ENCODE data around the gene KCNJ14. TPM values are rescaled to one million over a fixed set of nuclear protein-coding genes. Genes with fewer than 3 reads are reported as not detected.

The KCNJ14 gene
- total and polyA plus RNA-seq, 2 of the 4 experiments (the other 2 are of a cell fraction): 0.18 to 0.39 TPM

DNA sequence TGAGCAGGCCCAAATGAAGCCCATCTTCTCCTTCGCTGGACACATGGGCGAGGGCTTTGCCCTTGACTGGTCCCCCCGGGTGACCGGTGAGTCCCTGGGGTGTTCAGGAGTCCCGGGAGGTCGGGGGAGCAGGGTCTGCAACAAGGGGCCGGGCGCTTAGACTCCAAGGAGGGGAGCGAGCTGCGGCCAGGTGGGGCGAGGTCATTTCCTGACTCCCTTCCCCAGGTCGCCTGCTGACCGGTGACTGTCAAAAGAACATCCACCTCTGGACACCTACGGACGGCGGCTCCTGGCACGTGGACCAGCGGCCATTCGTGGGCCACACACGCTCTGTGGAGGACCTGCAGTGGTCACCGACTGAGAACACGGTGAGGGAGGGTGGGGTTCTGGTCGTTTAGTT, 4.9 kb upstream of the KCNJ14 start:
- Histone ChIP-seq H3K18ac (ENCODE audit: low read depth, low read length) (no peak overlapping the region), H2BK120ac (ENCODE audit: low read depth, low read length) (no peak overlapping the region), H3K56ac (ENCODE audit: extremely low read depth, insufficient read depth, low read length) (no peak overlapping the region), H3K4me3 (ENCODE audit: insufficient read depth, low read depth, low read length) (no peak overlapping the region), H4K91ac (ENCODE audit: insufficient read depth, low read depth, low read length) (no peak overlapping the region), H3K36me3 (ENCODE audit: control insufficient read depth, insufficient read depth, low read length) (peaks cover 46% of the 10 kb centered on the region), H3K4ac (ENCODE audit: low read depth, low read length) (no peak overlapping the region), H3K27me3 (ENCODE audit: control insufficient read depth, insufficient read depth, low read length) (no peaks in the 10 kb centered on the region), H3K9ac (ENCODE audit: low read depth, low read length) (no peak overlapping the region), H3K9me3 (ENCODE audit: control insufficient read depth, insufficient read depth, low read length) (no peaks in the 10 kb centered on the region), H3K27ac (ENCODE audit: insufficient read depth, low read length) (no peak overlapping the region), H2BK5ac (ENCODE audit: low read depth, low read length, poor library complexity, severe bottlenecking) (no peak overlapping the region), H3K14ac (replicated peaks; ENCODE audit: low read depth, low read length) (no peak overlapping the region), H3K4me2 (ENCODE audit: low read depth, low read length) (no peak overlapping the region), H4K5ac (ENCODE audit: low read depth, low read length) (no peak overlapping the region), H4K20me1 (ENCODE audit: insufficient read depth, low read length) (peaks cover 8% of the 10 kb centered on the region; the same call in 1 of the 2 replicates), H4K8ac (ENCODE audit: low read depth in 2 of 2, low read length in 2 of 2) (no peak overlapping the region), H3K79me1 (ENCODE audit: low read depth in 1 of 2, low read length in 2 of 2) (peaks cover 14 to 33% of the 10 kb centered on the region in 2 experiments), H2AK9ac (replicated peaks; ENCODE audit: low read depth, low read length, poor library complexity) (no peak overlapping the region), H2AK5ac (ENCODE audit: low read depth, low read length) (no peak overlapping the region), H3K4me1 (ENCODE audit: control insufficient read depth, insufficient read depth, low read length) (peaks cover 4% of the 10 kb centered on the region), H2BK20ac (ENCODE audit: low read depth, low read length) (no peak overlapping the region), H3K9me1 (ENCODE audit: insufficient read depth, low read length) (no peaks in the 10 kb centered on the region), H2AFZ (replicated peaks; ENCODE audit: low read length, poor library complexity) (no peak overlapping the region), H2BK15ac (ENCODE audit: low read depth, low read length) (no peak overlapping the region), H3K23ac (ENCODE audit: low read depth, low read length) (no peak overlapping the region)
- no peak for TF ChIP-seq CEBPB (IDR thresholded peaks at IDR 0.05; ENCODE audit: low read depth, low read length)
- no peak for TF ChIP-seq BHLHE40 (IDR thresholded peaks at IDR 0.05; ENCODE audit: low read depth, low read length)
- TF ChIP-seq MXI1 (IDR thresholded peaks at IDR 0.05; ENCODE audit: borderline replicate concordance, low read depth, low read length): no peak
- TF ChIP-seq, protein P1, sequence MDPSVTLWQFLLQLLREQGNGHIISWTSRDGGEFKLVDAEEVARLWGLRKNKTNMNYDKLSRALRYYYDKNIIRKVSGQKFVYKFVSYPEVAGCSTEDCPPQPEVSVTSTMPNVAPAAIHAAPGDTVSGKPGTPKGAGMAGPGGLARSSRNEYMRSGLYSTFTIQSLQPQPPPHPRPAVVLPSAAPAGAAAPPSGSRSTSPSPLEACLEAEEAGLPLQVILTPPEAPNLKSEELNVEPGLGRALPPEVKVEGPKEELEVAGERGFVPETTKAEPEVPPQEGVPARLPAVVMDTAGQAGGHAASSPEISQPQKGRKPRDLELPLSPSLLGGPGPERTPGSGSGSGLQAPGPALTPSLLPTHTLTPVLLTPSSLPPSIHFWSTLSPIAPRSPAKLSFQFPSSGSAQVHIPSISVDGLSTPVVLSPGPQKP (IDR thresholded peaks at IDR 0.05; ENCODE audit: borderline replicate concordance, low read depth, low read length): no peak
- no peak for TF ChIP-seq POLR2A (IDR thresholded peaks at IDR 0.05; ENCODE audit: low read depth, low read length)
- TF ChIP-seq FOS (IDR thresholded peaks at IDR 0.05; ENCODE audit: low read depth, low read length): no peak
- TF ChIP-seq RCOR1 (IDR thresholded peaks at IDR 0.05; ENCODE audit: insufficient replicate concordance, low read length): no peak
- no peak for TF ChIP-seq NFE2L2 (IDR thresholded peaks at IDR 0.05; ENCODE audit: low read depth, low read length)
- no peak for TF ChIP-seq RFX5 (IDR thresholded peaks at IDR 0.05; ENCODE audit: low read depth, low read length)
- TF ChIP-seq, protein P2, sequence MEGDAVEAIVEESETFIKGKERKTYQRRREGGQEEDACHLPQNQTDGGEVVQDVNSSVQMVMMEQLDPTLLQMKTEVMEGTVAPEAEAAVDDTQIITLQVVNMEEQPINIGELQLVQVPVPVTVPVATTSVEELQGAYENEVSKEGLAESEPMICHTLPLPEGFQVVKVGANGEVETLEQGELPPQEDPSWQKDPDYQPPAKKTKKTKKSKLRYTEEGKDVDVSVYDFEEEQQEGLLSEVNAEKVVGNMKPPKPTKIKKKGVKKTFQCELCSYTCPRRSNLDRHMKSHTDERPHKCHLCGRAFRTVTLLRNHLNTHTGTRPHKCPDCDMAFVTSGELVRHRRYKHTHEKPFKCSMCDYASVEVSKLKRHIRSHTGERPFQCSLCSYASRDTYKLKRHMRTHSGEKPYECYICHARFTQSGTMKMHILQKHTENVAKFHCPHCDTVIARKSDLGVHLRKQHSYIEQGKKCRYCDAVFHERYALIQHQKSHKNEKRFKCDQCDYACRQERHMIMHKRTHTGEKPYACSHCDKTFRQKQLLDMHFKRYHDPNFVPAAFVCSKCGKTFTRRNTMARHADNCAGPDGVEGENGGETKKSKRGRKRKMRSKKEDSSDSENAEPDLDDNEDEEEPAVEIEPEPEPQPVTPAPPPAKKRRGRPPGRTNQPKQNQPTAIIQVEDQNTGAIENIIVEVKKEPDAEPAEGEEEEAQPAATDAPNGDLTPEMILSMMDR (conservative IDR thresholded peaks at IDR 0.05; ENCODE audit: low read depth, low read length): no peak
- no peak for TF ChIP-seq MAFK (IDR thresholded peaks at IDR 0.05; ENCODE audit: low read depth, low read length)
- TF ChIP-seq SMC3 (IDR thresholded peaks at IDR 0.05; ENCODE audit: low read depth, low read length): no peak
- TF ChIP-seq MAZ (IDR thresholded peaks at IDR 0.05; ENCODE audit: borderline replicate concordance, low read depth, low read length): no peak
- no peak for TF ChIP-seq CHD1 (IDR thresholded peaks at IDR 0.05; ENCODE audit: low read depth, low read length)
- TF ChIP-seq RAD21 (IDR thresholded peaks at IDR 0.05; ENCODE audit: low read length): no peak
- TF ChIP-seq, protein P3, sequence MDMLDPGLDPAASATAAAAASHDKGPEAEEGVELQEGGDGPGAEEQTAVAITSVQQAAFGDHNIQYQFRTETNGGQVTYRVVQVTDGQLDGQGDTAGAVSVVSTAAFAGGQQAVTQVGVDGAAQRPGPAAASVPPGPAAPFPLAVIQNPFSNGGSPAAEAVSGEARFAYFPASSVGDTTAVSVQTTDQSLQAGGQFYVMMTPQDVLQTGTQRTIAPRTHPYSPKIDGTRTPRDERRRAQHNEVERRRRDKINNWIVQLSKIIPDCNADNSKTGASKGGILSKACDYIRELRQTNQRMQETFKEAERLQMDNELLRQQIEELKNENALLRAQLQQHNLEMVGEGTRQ (IDR thresholded peaks at IDR 0.05; ENCODE audit: low read depth, low read length): no peak
- POLR2A ChIA-PET (ENCODE audit: unreplicated experiment): no interaction called here
- intact Hi-C loops (cut with micrococcal nuclease) (no loop called here), dilution Hi-C loops (cut with HindIII; ENCODE audit: low sequenced_read_pairs, unreplicated experiment) (no loop called here), in situ Hi-C loops (cut with MboI; ENCODE audit: low sequenced_read_pairs) (no loop called here)
- DNase-seq (no peak), ATAC-seq (ENCODE audit: low read depth) (no peak)
- no TSS peak for BruUV-seq (replicated peaks)
- 97% methylated on average over 19 of the region's 23 CpGs; no CpG with 5 or more reads in 1 of the 2 experiments for WGBS, 2 experiments (ENCODE audit: extremely low coverage in 2 of 2, insufficient read length in 1 of 2)
- CTCF ChIA-PET: no interaction called here

Measured in IMR-90 (cell line).